ENCODE results near the gene MT1M.

The MT1M gene

DNA sequence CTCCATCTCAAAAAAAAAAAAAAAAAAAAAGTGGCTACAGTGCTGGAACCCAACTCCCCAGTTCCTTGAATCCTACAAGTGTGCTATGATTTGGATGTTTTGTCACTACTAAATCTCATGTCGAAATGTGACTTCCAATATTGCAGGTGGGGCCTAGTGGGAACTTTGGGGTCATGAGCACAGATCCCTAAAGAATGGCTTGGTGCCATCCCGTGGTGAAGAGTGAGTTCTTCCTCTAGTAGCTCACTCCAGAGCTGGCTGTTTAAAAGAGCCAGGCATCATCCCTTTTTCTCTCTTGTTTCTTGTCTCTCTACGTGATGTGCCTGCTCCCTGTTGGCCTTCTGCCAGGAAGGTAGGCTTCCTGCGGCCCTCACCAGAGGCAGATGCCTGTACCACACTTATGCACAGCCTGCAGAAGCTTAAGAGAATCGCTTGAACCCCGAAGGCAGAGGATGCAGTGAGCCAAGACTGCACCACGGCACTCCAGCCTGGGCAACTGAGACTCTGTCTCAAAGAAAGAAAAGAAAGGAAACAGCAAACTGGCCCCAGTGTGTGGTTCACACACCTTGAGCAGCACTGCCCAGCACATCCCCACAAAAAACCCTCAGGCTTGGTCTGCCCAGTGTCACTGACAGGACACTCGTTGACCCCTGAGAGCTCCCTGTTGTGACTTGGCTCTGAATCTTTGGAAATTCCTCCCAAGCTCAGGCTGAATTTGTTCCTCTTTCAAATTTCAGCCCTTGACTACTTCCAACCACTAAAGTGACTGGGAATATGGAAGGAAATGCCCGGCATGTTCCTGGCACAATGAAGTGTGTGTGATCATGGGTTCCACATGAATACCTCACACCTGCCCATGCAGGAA is 3.7 kb upstream of the MT1M start:
- DNase-seq (ENCODE audit: low read depth), result no peak

DNA sequence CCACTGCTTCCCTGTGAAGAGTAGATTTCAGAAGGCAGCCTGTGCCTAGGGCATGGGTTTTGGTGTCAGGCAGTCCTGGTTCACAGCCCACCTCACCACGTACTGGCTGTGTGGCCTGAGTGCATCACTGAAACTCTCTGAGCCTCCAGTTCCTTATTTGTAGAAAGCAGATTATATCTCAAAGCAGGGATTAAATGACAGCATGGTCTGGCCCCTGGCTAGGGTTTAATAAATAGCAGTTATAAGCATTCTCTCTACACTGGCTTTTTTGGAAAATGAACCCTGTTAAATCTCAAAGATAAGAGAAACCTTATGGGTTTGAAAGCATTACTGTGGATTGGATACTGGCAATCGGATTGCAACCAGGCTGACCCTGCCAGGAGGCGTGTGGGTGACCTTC is 2.9 kb upstream of the MT1M start:
- DNase-seq (ENCODE audit: low read depth), result no peak

DNA sequence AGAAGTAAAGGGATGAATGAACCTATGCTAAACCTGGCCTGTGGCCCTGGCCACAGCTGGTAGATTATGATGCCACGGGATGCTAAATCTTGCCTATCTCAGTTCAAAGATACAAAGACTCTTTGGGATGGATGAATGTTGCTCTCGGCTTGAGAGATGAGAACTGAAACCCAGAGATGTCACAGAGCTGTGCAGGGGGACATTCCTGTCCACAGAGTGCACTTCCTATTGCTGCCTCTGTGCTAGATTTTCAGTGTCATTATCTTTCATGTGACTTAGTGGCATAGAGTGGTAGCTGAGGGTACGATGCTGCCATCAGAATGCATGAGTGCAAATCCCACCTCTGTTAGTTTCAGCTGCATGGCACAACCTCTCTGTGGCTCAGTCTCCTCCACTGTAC is 2.3 kb upstream of the MT1M start:
- DNase-seq (ENCODE audit: low read depth), result no peak

DNA sequence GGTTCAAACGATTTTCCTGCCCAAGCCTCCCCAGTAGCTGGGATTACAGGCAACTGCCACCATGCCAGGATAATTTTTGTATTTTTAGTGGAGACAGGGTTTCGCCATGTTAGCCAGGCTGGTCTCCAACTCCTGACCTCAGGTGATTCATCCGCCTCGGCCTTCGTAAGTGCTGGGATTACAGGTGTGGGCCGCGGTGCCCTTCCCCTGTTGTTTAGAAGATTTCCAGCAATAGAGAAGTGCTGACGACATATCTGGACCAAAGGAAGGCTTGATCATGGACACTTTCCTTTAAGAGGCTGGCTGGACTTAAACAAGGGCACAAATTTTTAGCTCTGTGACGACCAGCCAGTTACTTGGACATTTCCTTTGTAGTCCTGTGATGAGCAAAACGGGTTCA is 1.3 kb upstream of the MT1M start:
- DNase-seq (ENCODE audit: low read depth), result no peak

DNA sequence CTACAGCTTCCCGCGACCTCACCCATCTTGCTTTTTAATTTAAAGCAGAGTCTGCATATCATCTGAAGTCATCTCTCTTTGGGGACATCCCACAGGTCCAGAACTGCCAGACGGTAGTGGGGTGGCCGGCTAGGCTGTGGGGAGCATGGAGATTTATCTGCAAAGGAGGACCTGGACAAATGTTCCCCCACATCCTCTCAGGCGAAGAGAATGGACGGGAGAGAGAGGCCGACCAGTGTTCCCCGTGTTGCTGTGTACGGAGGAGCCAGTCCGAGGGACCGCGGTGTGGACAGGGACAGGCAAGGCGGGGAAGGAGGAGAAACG is 665 bp upstream of the MT1M start:
- DNase-seq (ENCODE audit: low read depth), result no peak

DNA sequence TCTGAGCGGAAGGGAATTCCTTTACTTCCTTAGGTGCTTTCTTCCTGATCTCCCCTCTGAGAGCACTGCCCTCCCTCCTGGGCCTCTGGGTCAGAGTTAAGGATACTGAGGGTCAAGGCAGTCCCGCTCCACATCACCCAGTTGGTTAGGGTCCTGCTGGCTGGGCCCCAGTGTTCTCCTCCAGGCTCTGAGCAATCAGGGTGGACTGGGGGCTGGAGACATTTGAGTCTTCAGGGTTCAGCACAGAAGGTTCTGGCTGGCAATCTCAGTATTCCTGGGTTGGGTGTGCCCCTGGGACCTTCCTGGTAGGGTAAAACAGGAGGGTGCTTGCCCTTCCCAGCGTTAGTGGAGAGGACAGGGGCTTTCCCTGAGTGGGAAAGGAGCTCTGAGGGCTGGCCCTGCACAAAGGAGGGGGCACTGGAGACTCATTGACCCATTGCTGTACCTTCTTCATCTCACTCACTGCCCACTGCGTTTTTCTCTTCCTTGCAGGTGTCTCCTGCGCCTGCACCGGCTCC is 448 bp downstream of the MT1M start:
- DNase-seq (ENCODE audit: low read depth), result no peak

DNA sequence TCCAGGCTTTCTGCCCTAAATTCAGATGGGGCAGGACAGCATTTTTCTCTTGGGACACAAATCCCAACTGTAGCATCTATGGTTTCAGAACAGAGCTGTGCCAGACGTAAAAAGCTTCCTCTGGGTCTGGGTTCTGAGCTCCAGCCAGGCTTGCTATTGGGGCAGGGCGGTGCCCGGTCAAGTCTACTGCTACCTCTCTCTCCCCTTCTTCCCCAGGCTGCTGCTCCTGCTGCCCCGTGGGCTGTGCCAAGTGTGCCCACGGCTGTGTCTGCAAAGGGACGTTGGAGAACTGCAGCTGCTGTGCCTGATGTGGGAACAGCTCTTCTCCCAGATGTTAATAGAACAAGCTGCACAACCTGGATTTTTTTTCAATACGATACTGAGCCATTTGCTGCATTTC is 1.1 kb downstream of the MT1M start:
- no peak for DNase-seq (ENCODE audit: low read depth)

DNA sequence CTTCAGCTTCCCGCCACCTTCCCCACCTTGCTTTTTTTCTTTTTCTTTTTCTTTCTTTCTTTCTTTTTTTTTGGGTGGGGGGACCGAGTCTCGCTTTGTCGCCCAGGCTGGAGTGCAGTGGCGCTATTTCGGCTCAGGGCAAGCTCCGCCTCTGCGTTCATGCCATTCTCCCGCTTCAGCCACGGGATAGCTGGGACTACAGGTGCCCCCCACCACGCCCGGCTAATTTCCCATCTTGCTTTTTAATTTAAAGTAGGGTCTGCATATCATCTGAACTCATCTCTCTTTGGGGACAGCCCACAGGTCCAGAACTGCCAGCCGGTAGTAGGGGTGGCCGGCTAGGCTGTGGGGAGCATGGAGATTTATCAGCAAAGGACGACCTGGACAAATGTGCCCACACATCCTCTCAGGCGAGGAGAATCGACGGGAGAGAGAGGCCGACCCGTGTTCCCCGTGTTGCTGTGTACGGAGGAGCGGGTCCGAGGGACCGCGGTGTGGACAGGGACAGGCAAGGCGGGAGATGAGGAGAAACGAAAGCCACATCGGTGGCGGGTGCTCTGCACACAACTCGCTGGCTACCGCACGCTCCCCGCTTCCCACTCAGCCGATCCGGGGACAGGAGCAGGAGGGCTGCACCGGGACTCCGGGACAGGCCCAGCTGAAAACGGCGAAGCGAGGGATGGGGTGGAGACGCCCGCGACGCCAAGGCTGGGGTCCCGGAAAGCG is 2.4 kb downstream of the MT1M start:
- DNase-seq (ENCODE audit: low read depth), result no peak

DNA sequence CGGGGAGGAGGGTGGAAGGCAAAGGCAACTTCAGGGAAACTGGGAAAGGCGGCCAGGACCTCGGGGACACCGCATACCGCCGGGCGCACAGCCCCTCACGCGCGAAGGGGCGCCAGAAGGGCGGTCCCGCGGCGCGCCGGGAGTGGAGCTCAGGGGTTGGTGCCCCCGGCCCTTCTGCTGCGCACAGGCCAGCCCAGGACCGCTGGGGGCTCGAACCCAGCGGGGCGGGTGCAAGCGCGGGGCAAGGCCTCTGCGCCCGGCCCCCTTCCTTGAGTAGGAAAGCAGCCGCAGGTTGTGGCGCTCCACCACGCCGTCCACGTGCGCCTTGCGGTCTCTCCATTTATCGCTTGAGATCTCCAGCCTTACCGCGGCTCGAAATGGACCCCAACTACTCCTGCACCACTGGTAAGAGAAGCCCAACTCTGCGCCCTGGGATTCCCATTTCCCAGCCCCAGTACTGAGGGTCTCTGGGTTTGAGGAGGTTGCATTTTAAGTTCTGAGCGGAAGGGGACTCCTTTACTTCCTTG is 3.0 kb downstream of the MT1M start:
- DNase-seq (ENCODE audit: low read depth), result no peak

DNA sequence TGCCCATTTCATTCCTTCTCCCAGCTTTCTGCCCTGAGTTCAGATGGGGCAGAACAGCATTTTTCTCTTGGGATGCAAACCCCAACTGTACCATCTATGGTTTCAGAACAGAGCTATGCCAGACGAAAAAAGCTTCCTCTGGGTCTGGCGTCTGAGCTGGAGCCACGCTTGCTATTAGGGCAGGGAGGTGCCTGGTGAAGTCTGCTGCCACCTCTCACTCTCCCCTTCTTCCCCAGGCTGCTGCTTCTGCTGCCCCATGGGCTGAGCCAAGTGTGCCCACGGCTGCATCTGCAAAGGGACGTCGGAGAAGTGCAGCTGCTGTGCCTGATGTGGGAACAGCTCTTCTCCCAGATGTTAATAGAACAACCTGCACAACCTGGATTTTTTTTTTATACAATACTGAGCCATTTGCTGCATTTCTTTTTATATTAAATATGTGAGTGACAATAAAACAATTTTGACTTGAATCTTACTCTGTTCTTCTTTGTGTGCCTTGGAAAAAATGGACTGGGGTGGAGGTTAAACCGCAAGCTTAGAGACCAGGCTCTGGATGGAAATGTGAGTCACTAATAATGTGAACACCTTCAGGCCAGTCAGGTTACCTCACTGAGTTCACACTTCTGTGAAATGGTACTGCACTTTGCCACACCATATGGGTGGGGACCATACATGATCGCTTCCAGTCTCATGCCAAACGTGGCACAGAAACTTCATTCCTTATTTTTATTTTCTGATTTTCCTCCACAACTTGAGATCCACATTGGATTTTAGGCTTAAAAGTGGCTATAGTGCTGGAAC is 4.4 kb downstream of the MT1M start:
- DNase-seq (ENCODE audit: low read depth), result no peak

DNA sequence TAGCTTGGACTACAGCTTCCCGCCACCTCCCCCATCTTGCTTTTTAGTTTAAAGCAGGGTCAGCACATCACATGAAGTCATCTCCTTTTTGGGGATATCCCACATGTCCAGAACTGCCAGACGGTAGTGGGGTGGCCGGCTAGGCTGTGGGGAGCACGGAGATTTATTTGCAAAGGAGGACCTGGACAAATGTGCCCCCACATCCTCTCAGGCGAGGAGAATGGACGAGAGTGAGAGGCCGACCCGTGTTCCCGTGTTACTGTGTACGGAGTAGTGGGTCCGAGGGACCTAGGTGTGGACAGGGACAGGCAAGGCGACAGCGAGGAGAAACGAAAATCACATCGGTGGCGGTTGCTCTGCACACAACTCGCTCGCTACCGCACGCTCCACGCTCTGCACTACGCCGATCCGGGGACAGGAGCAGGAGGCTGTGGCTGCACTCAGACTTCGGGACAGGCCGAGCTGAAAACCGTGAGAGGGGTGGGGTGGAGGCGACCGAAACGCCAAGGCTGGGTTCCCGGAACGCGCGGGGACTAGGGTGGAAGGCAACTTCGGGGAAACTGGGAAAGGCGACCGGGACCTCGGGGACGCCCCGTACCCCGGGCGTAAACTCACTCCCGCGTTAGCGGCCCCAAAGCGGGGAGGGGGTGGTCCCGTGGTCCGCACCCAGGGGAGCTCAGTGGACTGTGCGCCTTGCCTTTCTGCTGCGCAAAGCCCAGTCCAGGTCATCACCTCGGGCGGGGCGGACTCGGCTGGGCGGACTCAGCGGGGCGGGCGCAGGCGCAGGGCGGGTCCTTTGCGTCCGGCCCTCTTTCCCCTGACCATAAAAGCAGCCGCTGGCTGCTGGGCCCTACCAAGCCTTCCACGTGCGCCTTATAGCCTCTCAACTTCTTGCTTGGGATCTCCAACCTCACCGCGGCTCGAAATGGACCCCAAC is 5.6 kb downstream of the MT1M start, which contains the start of gene MT1A:
TSS of gene MT1A (plus strand) at position 853 of the 937 bp plus-strand sequence. CDS start at position 926, 73 bp downstream.
- no peak for DNase-seq (ENCODE audit: low read depth)

DNA sequence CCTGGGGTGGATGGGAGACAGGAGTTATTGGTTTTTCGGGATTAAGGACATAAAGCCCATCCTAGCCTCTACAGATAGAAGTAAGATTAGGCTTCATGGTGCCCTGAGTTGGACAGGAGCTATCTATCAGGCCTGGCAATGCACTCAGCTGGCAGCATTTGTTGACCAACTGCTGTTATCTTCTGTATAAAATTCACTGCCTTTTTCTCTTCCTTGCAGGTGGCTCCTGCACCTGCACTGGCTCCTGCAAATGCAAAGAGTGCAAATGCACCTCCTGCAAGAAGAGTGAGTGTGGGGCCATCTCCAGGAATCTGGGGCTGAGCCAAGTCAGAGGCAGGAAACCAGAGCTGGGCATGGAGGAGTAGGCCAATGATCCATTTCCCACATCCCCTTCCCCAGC is 6.6 kb downstream of the MT1M start:
- no peak for DNase-seq (ENCODE audit: low read depth)

DNA sequence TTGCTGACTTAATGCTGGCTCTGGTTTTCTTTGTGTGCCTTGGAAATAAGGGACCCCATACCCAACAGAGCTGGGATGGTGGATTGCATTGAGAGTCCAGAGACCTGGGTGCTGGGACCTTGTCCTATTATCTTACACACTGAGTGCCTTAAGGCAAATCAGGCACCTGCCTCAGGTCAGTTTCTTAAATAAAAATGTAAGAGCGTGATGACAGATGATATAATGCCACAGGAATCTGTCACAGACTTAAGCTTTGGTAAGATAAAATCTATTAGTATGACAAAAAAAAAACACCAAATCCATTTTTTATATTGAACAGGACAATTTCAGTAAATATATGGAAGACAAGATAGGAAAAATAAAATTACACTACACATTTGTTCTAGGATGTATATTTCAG is 7.6 kb downstream of the MT1M start:
- DNase-seq (ENCODE audit: low read depth), result no peak

DNA sequence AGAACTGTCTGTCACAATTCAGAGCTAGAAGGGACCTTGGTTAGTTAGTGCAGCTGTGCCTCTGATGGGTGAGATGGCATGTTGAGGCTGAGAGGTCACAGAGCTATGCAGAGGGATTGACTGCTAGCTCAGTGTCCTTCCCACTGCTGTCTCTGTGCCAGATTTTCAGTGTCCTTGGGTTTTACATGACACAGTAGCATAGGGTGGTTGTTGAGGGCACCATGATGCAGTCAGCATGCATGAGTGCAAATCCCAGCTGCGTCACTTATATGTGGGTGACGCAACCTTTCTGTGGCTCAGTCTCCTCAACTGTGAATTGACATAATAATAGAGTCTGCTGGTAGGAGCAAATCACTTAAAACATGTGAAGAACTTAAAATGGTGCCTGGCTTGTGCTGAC is 8.7 kb downstream of the MT1M start:
- no peak for DNase-seq (ENCODE audit: low read depth)

DNA sequence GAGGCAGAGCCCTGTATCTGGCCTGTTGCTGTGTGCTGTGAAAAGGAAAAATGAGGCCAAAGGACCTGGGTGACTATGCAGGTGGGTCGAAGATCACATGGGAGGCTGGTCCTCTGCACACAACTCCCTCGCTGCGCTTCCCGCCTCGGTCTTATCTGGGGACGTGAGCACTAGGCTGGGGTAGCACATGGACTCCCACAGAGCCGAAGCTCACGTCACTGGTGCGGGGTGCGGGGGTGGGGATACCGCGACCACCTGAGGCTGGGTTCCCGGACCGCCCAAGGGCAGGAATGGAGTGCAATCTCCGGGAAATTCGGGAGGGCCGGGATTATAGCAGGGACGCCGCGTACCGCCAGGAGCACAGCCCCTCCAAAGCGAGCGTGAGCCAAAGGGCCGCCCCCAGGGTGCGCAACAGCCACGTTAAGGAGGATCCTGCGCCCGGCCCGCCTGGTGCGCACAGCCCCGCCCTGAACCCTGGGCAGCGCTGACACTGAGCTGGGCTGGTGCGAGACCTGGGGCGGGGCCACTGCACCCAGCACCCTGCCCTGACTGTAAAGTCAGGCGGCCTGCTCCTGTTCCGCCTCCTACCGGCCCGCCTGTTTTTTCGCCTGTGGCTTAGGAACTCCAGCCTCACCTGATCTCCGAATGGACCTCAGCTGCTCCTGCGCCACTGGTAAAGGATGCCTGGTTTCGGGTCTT is 10.8 kb downstream of the MT1M start:
- no peak for DNase-seq (ENCODE audit: low read depth)

DNA sequence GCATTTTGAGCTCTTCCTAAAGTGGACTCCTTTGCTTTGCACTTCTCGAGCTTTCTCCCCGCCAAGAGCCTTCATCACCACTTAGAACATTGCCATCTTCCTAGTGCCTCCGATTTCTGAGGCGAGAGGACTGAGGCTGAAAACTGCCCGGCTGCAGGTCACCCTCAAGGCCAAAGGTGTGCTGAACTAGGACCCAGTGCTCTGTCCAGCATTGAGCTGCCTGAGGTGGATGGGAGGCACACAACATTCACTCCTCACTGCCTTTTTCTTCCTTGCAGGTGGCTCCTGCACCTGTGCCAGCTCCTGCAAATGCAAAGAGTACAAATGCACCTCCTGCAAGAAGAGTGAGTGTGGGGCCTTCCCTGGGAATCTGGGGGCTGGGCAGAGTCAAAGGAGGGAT is 11.4 kb downstream of the MT1M start:
- DNase-seq (ENCODE audit: low read depth), result no peak

DNA sequence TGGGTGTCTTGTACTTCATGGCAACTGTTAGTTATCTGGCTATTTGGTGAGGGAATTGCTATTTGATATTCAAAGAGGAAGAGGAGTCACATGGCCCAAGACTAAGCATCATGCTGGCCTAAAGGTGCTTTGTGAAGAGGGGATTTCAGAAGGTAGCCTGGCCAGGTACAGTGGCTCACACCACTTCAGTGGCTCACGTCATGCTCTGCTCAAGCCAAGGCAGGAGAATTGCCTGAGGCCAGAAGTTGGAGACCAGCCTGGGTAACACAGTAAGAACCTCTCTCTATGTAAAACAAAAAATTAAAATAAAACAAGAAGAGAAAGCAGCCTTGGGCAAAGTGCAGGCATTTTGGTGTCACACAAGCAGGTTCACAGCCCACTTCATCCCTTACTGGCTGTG is 12.9 kb downstream of the MT1M start:
- no peak for DNase-seq (ENCODE audit: low read depth)

DNA sequence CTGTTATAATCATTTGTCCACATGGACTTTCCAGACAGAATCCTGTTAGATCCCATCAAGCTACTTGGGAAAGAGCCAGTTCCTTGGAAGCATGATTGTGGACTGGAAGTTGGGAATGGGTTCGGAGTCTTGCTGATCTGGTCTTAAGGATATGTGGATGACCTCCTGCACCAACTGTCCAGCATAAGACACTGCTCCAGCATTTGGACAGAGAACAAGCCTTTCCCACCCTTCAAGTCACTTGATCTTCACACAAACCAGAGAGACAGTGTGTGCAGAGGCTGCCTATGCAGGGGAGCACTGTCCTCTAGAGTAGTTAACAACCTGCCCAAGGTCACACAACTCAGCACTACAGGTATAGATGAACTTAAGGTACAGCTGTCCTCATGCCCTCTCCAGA is 13.4 kb downstream of the MT1M start:
- no peak for DNase-seq (ENCODE audit: low read depth)

DNA sequence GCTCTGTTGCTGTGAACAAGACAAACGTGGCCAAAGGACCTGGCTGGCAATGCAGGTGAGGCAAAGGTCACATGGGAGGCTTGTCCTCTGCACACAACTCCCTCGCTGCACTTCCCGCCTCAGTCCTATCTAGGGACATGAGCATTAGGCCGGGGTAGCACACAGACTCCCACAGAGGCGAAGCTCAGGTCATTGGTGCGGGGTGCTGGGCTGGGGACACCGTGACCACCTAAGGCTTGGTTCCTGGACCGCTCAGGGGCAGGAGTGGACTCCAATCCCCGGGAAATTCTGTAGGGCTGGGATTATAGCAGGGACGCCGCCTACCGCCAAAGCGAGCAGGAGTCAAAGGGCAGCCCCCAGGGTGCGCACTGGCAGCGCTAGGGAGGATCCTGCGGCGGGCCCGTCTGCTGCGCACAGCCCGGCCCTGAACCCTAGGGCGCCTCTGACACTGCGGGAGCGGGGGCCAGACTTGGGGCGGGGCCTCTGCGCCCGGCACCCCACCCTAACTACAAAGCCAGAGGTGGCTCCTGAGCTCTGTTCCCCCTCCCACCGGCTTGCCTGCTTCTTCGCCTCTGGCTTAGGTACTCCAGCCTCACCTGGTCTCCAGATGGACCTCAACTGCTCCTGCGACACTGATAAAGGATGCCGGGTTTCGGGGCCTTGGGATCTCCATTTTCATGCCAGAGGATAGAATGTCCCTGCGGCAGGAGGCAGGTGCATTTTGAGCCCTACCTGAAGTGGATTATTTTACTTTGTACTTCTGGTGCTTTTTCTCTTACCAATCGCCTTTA is 15.4 kb downstream of the MT1M start:
- no peak for DNase-seq (ENCODE audit: low read depth)

DNA sequence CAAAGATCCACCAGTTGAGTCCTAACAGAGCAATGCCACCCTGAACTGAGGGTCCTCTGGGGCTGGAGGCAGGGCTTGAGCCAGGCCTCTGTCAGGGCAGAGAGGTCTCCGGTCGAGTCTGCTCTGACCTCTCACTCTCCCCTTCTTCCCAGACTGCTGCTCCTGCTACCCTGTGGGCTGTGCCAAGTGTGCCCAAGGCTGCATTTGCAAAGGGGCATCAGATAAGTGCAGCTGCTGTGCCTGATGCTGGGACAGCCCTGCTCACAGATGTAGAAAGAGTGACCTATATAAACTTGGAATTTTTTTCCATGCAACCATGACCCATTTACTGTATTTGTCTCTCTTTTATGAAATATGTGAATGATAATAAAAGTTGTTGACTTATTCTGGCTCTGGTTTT is 16.8 kb downstream of the MT1M start:
- DNase-seq (ENCODE audit: low read depth), result no peak

Measured in GM04503 (cell line).